Neural progenitor cell (in vitro differentiated cells): ENCODE data around the gene ABTB1.

Experiments
- CTCF ChIP-seq: fragments of 200-600 bp; sonication (generic); IDR thresholded peaks from 2 replicates; pipeline ENCODE4 v1.5.1; 2017; ENCODE audit warnings: antibody characterized with exemption, mild to moderate bottlenecking
- EZH2phosphoT487 ChIP-seq: fragments of 200-600 bp; sonication (generic); IDR thresholded peaks from 2 replicates; pipeline ENCODE4 v1.6.1; 2017; ENCODE audit warnings: antibody characterized with exemption

DNA sequence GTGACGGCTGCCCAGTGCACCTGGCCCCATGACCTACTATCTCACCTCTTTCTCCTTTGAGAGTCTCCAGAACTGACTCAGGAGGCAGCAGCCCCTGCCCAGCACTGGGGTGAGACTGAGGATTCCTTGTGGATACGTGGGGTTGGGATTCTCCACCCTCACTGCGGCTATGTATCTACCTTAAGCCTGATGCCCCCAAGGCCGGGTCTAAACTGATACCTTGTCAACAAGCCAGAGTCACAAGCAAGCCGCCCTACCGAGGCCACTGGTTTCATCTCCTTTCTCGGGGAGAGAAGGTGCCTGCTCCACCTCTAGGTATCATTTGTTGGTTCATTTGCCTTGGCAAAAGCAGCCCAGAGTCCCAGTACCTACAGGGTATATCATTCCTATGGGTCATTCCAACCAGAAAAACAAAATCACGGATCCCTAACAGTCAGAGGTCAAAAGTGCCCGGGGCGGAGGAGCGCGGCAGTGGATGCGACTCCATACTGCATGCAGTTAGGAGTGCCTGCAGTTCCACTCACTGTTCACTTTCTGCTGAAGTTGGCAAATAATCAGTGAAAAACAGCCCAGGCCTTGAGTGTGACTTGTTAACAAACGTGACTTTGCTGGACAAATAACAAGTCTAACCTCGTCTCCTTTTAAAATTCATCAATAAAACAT, 47.5 kb downstream of the ABTB1 start:
- no peak for TF ChIP-seq EZH2phosphoT487
- no peak for TF ChIP-seq CTCF
